MCF 10A (cell line): ENCODE data around the gene TCEAL3. TPM values are rescaled to one million over a fixed set of nuclear protein-coding genes. Genes with fewer than 3 reads are reported as not detected.

Source experiments
- BruUV-seq: library from RNA; stranded (reverse); fragments of 400-500 nt; replicated peaks from 2 replicates; lab custom pipeline; 2021; lab: Mats Ljungman, UMichigan
- CTCF ChIA-PET: fragments of 300-600 bp; sonication (Branson Sonifier 250); formaldehyde crosslinking; extraction: SDS; loops from one replicate; lab custom pipeline; 2021; ENCODE audit warnings: antibody characterized with exemption, inconsistent platforms; lab: Yijun Ruan, JAX
- POLR2A ChIA-PET: fragments of 300-600, 350-650 bp; sonication (Branson Sonifier 250); formaldehyde crosslinking; extraction: SDS; loops from one replicate; lab custom pipeline; 2020; ENCODE audit warnings: antibody characterized with exemption, inconsistent platforms; lab: Yijun Ruan, JAX
- DNase-seq: peaks from one replicate; pipeline ENCODE4 v3.0.0-alpha.2; 2018; ENCODE audit not compliant: unreplicated experiment
- H3K27ac Mint-ChIP-seq: one replicate; pipeline ENCODE4 v1.8.0; 2022; ENCODE audit warnings: mild to moderate bottlenecking, low read depth, mixed read lengths; ENCODE audit not compliant: unreplicated experiment
- H3K27me3 Mint-ChIP-seq: one replicate; pipeline ENCODE4 v1.8.0; 2022; ENCODE audit warnings: mixed read lengths; ENCODE audit not compliant: insufficient read depth, unreplicated experiment
- H3K36me3 Mint-ChIP-seq: one replicate; pipeline ENCODE4 v1.8.0; 2022; ENCODE audit warnings: mild to moderate bottlenecking, moderate library complexity, mixed read lengths; ENCODE audit not compliant: insufficient read depth, unreplicated experiment
- H3K4me1 Mint-ChIP-seq: one replicate; pipeline ENCODE4 v1.8.0; 2022; ENCODE audit warnings: mixed read lengths; ENCODE audit not compliant: insufficient read depth, unreplicated experiment
- H3K4me3 Mint-ChIP-seq: one replicate; pipeline ENCODE4 v1.8.0; 2022; ENCODE audit warnings: mild to moderate bottlenecking, moderate library complexity, mixed read lengths; ENCODE audit not compliant: unreplicated experiment
- H3K9me3 Mint-ChIP-seq: one replicate; pipeline ENCODE4 v1.8.0; 2022; ENCODE audit warnings: mixed read lengths; ENCODE audit not compliant: unreplicated experiment
- intact Hi-C: fragments of 100-400 bp; cut with micrococcal nuclease; formaldehyde crosslinking; loops from 2 replicates; pipeline ENCODE4 v1.14.1; 2022
- total RNA-seq: library from RNA; stranded (reverse); gene quantifications from 2 replicates; pipeline ENCODE4 v1.2.3, GENCODE V29; 2022
- TF ChIP-seq, protein P1 (sequence below): fragments of 200-600 bp; IDR thresholded peaks from one replicate; pipeline ENCODE4 v1.8.0; 2022; ENCODE audit warnings: antibody characterized with exemption, mild to moderate bottlenecking; ENCODE audit not compliant: unreplicated experiment

The TCEAL3 gene
- total RNA-seq, 1 experiment from 2014 or later: 15.1 TPM

DNA sequence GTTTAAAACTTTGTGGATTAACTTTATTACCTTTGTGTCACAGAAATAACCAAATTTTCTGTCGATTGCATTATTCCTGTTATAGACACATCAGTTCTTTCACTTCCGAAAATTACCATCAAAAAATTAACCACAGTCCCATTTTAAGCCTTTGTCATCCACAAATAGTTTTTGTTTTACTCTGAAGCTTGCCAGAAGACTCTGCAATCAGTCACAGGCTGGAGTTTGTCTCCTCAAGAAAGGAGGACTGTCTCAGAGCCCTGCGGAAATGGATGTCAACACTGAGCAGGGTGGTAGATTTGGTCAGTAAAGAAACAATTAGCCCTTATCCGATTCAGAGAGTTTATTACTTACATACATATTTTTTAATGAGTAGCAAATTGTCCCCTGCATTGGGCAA, 42.6 kb upstream of the TCEAL3 start:
- TF ChIP-seq, protein P1, sequence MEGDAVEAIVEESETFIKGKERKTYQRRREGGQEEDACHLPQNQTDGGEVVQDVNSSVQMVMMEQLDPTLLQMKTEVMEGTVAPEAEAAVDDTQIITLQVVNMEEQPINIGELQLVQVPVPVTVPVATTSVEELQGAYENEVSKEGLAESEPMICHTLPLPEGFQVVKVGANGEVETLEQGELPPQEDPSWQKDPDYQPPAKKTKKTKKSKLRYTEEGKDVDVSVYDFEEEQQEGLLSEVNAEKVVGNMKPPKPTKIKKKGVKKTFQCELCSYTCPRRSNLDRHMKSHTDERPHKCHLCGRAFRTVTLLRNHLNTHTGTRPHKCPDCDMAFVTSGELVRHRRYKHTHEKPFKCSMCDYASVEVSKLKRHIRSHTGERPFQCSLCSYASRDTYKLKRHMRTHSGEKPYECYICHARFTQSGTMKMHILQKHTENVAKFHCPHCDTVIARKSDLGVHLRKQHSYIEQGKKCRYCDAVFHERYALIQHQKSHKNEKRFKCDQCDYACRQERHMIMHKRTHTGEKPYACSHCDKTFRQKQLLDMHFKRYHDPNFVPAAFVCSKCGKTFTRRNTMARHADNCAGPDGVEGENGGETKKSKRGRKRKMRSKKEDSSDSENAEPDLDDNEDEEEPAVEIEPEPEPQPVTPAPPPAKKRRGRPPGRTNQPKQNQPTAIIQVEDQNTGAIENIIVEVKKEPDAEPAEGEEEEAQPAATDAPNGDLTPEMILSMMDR: no peak
- POLR2A ChIA-PET: interaction anchor here (0.6 to 0.9 kb wide), 2 partner anchors 26 to 275 kb away, joined by 4 read pairs; no protein-coding TSS in a partner anchor

DNA sequence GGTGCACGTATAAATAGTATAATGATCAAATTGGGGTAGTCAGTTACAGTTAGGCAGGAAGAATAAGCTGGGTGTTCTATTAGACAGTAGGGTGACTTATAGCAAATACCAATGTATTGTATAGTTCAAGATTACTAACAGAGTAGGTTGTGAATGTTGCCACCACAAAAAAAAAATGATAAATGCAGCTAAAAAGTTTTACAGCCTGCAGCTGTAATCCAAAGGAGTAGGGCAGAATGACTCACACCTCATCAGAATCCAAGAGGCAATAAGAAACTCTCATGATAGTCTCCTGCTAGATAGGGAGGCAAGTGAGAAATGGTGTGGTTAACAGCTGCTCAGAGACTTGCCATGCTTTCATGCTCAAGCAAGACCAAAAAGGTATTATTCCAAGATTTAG, 42.0 kb upstream of the TCEAL3 start:
- H3K36me3 Mint-ChIP-seq: no peaks in the 10 kb centered on the region
- no peaks in the 10 kb centered on the region for H3K9me3 Mint-ChIP-seq
- intact Hi-C loops: no loop called here
- no peak overlapping the region for H3K4me3 Mint-ChIP-seq
- CTCF ChIA-PET: interaction anchor here (0.6 to 1.0 kb wide), 3 partner anchors 27 to 170 kb away, joined by 4 to 7 read pairs (median 4); no protein-coding TSS in a partner anchor
- H3K27ac Mint-ChIP-seq: no peak overlapping the region
- DNase-seq: peak; percentile 25
- TF ChIP-seq, protein P1: no peak
- H3K27me3 Mint-ChIP-seq: peaks cover 23% of the 10 kb centered on the region
- POLR2A ChIA-PET: interaction anchor here (0.6 to 0.9 kb wide), 2 partner anchors 26 to 274 kb away, joined by 4 read pairs; no protein-coding TSS in a partner anchor
- no TSS peak for BruUV-seq
- peaks cover 7% of the 10 kb centered on the region for H3K4me1 Mint-ChIP-seq

More for the DNA sequence above, 42.6 kb upstream of the TCEAL3 start:
- H3K27ac Mint-ChIP-seq: no peak overlapping the region
- no peaks in the 10 kb centered on the region for H3K9me3 Mint-ChIP-seq
- CTCF ChIA-PET: interaction anchor here (0.6 kb wide), 1 partner anchor 171 kb away, joined by 4 read pairs; no protein-coding TSS in a partner anchor
- H3K36me3 Mint-ChIP-seq: no peaks in the 10 kb centered on the region
- no peak overlapping the region for H3K4me3 Mint-ChIP-seq
- DNase-seq: no peak
- H3K27me3 Mint-ChIP-seq: peaks cover 29% of the 10 kb centered on the region
- BruUV-seq: no TSS peak
- H3K4me1 Mint-ChIP-seq: peaks cover 7% of the 10 kb centered on the region
- intact Hi-C loops: no loop called here

DNA sequence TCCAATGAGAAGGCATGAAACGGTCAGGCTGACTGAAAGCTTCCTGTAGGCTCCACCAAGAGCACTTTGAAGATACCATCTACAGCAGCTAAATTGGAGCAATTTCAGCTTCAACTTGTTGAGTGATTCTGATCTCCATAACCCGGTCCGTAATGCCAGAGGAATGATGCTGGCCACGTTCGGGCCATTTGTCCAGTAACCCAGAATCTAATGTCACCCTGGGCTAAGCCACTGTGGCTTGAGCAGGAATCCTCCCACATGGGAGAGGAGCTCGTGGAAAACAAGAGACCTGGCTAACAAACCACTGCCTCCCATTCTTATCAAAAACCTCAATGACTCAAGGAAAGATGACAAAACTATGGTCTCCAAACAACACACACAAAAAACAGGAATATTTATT, 36.6 kb upstream of the TCEAL3 start:
- POLR2A ChIA-PET: no interaction called here
- no peak overlapping the region for H3K4me3 Mint-ChIP-seq
- H3K36me3 Mint-ChIP-seq: no peaks in the 10 kb centered on the region
- DNase-seq: no peak
- H3K27ac Mint-ChIP-seq: no peak overlapping the region
- no peaks in the 10 kb centered on the region for H3K4me1 Mint-ChIP-seq
- TF ChIP-seq, protein P1: no peak
- CTCF ChIA-PET: no interaction called here
- H3K9me3 Mint-ChIP-seq: no peaks in the 10 kb centered on the region
- intact Hi-C loops: no loop called here
- BruUV-seq: no TSS peak
- peaks cover 12% of the 10 kb centered on the region for H3K27me3 Mint-ChIP-seq

DNA sequence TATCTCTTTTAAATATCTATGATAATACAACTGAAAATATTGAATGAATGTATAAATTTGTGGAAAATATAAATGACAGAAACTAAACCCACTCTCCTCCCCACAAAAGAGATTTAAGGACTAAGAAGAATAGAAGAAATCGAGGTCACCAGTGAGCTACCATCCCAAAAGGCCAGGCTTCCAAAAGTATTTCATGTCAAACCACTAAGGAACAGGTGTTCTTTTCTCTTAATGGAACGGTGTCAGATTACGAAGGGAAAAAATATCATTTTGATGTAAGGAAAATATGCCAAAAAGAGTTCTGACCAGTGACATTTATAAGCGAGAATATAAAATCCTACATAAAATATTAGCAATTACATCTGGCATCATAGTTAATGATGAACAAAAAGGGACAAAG, 36.0 kb upstream of the TCEAL3 start:
- intact Hi-C loops: no loop called here
- TF ChIP-seq, protein P1: no peak
- no peak overlapping the region for H3K4me3 Mint-ChIP-seq
- no peaks in the 10 kb centered on the region for H3K9me3 Mint-ChIP-seq
- ChIA-PET CTCF (no interaction called here), POLR2A (interaction anchor here (0.6 kb wide), 1 partner anchor 115 kb away, joined by 3 read pairs; the partner anchor contains the start of gene MORF4L2)
- BruUV-seq: no TSS peak
- no peaks in the 10 kb centered on the region for H3K4me1 Mint-ChIP-seq
- H3K27me3 Mint-ChIP-seq: peaks cover 12% of the 10 kb centered on the region
- no peak overlapping the region for H3K27ac Mint-ChIP-seq
- no peak for DNase-seq
- no peaks in the 10 kb centered on the region for H3K36me3 Mint-ChIP-seq
